GM21619 (cell line): ENCODE data around the gene KRTAP26-1.

ENCODE experiments used
- ATAC-seq: cut with Tn5 transposase; IDR thresholded peaks from one replicate; pipeline ENCODE4 v1.9.1; 2021; ENCODE audit not compliant: unreplicated experiment

Gene KRTAP26-1, protein sequence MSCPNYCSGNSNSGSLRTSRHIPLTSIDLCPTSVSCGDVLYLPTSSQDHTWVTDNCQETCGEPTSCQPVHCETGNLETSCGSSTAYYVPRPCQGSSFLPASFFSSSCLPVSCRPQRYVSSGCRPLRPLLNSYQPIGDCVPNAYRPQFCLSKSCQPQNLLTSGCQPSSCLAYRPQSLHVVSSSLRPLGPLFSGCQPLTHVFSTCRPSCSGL

DNA sequence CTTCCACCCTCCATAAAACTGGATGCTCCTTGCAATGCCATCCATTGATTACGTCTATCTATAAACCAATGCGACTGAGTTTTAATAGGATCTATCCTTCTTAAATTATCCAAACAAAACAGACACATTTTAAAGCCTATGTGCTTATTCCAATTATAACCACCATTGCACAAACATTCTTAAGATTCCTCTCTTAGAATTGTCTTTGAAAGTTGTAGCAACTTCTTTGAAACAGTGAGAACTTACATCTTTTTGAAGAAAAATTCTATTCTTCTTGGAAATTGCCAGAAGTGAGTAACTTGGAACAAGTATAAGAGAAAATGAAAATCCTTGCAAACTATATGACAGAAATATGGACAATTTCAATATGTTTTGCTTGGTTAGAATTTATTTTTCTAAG is at the start of gene KRTAP26-1:
Gene KRTAP26-1 (minus strand): TSS at position 101 of the 400 bp plus-strand sequence. CDS start 280 bp downstream, outside the sequence.
- no peak for ATAC-seq

DNA sequence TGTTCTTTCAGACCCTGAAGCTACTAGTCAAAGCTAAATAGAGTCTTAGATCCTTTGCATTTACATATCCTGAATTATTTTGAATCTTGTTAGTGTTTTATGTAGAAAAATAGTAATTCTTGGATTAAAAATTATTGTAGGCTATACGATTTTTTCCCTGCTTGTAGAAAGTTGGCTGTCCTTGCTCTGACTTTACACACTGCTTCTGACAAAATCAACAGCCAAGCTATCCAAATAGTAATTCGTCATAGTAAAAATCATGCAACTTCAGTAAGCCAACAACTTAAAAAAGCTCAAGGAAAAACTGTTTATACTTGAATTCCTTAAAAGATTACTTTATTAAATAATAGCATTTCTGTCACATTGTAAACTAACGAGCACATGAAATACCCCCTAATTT is 35.8 kb upstream of the KRTAP26-1 start:
- ATAC-seq = no peak

DNA sequence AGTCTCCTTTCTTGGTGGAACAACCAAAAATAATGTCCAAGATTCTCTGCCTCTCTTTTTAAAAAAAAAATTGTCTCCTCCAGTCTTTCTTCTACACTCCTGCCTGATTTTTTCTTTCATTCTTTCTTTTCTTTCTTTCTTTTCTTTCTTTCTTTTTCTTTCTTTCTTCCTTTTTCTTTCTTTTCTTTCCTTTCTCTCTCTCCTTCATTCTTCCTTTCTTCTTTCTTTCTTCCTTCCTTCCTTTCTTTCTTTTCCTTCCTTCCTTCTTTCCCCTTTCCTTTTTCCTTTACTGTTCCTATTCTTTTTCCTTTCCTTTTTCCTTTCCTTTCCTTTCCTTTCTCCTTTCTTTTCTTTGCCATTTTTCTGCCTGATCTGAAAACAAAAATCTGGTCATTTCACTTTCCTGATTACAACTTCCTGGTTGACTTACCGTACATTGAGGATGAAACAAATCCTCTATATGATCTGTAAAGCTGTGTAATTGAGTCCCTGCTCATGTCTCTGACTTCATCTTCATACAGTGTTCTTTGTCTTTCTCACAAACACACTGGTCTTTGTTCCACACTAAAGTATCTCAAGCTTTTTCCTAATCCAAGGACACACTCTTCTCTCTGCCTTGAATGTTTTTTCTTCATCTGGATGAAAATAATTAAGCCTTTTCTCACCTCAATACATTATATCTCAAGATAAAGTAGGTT is 34.3 kb upstream of the KRTAP26-1 start:
- ATAC-seq = no peak

DNA sequence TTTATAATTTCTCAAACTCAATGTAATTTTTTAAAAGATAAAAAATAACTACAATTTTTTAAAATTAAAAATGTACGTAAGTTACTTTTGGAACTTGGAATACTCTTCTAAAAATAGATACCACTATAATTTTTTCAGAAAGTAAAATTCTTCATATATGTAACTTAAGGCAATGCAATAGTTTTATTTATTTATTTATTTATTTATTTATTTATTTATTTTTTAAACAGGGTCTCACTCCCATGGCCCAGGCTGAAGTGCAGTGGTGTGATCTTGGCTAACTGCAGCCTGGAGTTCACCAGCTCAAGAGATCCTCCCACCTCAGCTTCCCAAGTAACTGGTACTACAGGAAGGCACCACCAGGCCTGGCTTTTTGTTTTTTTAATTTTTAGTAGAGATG is 31.4 kb upstream of the KRTAP26-1 start:
- no peak for ATAC-seq

DNA sequence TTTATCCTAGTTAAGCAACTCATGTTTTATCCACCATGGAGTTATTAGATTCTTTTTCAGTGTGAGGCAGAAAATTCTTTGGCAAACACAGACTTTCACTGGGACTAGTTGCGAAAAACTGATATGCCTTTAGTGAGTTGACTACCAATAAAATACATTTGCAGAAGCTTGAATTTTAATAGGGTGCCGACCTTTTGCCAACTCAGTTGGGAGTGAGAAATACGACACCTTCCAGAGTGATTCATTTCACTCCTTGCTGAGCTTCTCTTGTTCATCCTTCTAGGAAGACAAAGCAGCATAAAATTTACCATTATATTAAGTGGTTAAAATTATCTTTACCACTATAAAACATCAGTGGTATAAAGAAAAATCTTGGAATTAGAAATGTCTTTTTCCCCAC is 29.5 kb upstream of the KRTAP26-1 start:
- ATAC-seq = no peak

DNA sequence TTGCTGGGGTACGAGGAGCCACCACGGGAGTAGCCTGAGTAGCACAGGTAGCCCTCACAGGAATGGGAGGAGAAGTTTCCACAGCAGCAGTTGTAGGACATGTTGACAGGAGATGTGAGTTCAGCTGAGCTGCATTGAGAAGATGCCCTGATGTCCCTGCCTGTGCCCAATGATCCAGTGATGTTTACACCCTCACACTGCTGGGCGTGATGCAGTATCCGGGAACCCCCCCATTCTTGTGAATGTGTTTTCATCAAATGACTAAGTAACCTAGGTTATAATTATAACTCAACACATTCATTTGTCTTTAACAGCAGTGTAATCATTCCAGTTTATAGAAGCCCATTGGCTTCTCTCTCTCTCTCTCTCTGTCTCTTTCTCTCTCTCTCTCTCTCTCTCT is 28.4 kb upstream of the KRTAP26-1 start, which contains the start of gene KRTAP23-1:
Gene KRTAP23-1 (minus strand): TSS at position 101 of the 400 bp plus-strand sequence. CDS start 0 bp downstream, at position 101.
- no peak for ATAC-seq

DNA sequence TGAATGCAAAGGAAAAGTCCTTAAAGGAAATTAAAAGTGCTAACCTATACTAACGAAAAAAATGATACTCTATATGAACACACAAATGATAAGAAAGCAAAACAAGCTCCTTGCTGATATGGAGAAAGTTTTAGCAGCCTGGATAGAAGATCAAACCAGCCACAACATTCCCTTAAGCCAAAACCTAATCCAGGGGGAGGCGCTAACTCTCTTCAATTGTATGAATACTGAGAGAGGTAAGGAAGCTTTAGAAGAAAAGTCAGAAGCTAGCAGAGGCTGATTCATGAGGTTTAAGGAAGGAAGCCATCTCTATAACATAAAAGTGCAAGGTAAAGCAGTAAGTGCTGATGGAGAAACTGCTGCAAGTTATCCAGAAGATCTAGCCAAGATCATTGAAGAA is 24.9 kb upstream of the KRTAP26-1 start:
- ATAC-seq = no peak

DNA sequence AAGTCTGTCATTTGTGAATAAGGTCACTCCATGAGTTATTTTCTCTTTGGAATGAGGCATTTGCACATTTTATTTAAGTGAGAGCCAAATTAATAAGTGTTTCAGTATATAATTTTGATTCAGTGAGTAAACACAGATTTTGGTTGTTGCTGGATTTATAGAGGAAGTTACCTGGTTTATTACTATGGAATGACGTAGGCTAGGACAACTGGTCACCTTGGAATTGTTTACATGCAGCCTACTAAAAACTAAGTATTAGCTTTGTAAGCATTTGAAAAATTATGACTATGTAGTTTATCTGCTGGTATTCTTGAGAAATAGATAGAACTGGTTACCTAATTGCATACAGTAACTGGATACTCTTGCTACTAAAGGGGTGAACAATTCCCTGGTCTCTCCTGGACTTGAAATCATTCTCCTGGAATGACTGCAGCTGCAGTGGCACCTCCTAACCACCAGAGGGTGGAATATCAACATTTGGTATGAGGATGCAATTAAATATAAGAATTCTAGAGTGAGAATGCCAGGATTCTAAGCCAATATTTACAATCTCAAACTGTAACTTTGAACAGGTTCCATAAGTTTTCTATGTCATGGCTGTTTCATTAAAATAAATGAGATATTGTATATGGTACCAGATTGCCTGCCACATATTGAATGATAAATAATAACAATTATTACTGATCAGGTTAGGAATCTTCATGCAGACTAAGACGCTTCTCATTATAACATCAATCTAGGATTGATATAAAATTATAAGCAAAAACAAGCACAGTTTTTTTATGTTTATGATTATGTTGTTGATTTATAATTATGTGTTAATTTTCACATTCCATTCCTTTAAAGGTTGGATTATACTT is 20.8 kb upstream of the KRTAP26-1 start:
- ATAC-seq = no peak

DNA sequence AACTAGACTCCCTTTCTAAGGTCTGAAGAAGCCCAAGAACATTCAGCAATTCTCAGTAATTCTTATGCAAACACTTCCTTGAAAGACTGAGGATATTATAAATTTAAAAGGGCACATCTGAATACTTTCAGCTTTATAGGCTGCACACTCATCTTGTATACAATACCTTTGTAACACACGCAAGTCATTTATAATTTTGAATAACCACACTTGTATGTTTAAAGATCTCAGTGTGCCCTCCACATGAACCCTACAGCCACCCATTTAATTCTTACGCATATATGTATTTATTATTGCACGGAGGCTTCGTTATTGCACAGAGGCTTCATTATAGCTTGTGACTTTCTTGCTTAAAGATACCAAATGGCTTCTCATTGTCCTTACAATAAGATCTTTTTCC is 18.6 kb upstream of the KRTAP26-1 start:
- no peak for ATAC-seq

DNA sequence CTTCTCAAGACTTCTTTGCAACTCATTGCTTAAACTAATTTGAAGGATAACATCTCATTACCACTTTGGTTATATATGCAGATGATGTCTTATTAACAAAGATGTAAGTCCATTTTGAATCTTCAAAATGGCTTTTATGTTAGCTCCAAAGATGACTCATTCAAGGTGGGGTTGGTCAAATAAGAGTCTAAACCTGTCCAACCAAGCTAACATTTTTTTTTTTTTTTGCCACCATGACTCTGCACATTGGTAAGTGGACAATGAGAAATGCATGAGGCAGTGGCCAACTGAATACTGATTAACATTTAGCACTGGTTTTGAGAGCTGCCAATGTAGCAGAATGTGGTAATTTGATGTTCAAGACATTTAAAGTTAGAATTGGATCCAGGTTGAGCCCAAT is 17.7 kb upstream of the KRTAP26-1 start:
- no peak for ATAC-seq

DNA sequence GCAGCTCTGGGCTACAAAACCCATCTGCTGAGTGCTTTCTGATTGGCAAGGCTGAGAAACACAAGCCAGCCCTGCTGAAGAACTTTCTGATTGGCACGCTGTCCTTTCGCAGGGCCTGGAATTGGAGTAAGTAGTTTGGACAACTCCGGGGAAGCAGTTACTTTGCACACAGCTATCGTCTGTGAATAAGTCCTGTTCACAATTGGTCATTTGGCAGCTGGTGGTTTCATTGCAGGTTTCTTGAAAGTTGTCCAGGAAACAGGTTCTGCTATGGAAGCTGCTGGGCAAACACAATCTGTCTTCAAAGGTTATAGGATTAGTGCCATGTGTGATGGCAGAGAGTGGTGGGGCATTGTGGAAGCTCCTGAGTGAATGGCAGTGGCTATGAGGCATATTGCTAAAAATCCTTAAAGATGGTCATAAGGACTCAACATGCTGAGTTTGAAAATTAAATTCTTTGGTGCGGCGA is 17.2 kb upstream of the KRTAP26-1 start, which contains the start of gene KRTAP27-1:
Gene KRTAP27-1 (minus strand): TSS at position 419 of the 469 bp plus-strand sequence. CDS start 26 bp downstream, at position 393.
- no peak for ATAC-seq

DNA sequence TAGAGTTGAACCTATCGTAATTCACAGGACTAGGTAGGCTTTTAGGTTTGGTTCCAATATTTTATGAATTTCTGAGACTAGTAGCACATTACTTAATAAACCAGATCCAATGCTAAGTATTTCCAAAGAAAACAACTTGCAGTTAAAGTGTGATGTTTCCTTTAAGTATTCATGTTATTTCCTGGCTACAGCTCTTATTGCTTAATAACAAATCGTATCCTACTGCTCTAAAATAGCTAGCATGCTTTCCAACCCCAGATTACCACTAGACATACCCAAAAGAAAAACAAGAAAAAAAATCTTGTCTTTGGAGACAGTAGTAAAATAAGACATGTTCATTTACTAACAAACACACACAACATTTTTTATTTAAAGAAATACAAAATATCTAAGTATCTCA is 16.5 kb upstream of the KRTAP26-1 start:
- ATAC-seq = no peak

DNA sequence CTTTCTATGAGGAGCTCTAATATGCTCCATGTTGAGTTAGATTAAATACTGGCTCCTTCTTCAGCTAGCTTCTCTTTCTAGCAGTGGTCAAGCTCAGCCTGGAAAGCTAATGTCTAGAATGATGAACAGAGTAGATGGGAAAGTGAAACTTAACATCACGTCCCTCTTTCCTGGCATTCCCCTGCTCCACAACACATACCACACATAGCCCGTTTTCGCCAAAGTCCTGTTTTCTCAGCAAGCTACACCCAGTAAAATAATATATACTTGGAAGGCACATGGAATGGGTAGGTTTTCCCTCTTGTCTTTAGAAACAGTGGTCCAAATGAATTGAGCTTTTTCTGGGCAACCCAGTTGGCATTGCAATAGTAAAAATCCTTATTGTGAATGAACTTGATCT is 13.6 kb upstream of the KRTAP26-1 start:
- ATAC-seq = no peak

DNA sequence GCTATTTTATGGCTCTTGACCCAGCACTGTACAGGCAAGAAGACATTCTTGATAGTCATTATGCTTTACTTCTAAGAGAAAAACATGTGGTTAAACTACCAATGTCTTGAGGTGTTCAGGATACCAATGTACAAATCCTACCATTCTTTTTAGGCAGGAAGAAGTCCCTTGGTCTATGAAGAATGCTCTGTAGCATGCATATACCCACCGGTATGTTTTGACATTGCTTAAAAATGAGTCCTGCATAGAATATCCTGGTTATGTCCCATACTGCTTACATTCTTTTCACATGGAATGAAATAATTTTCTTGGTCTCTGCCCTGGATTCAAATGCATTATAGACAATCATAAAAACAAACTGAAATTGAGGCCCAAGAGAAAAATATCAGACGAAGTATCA is 12.6 kb upstream of the KRTAP26-1 start:
- ATAC-seq = no peak

DNA sequence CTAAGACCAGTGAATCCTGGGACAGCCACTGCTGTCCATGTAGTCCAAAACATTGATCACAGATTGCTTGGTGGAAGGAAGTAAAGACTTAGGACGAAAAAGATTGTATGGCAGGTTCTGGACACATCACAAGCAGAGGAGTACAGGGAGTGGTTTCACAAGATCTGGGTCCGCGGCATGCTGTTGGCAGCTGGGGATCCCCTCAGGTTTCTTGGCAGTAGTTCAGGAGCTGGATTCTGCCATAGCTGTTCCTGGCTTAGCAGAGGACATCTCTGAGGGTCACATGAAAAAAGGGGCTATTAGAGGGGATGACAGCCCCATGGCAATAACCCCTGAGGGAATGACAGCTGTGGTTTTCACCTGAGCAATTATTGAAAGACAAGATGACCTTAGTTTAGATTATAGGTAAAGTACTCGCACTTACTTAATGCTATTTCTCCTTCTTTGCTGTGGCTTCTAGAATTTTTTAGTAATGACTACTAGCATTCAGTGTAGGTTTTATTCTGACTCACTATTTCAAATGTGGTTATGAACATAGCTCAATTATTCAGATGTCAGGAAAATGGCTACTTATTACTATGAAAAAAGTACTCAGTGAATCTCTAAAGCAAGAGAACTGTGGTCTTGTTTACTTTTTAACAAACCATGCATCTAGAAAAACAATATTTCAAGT is 9.2 kb upstream of the KRTAP26-1 start:
- ATAC-seq = no peak

DNA sequence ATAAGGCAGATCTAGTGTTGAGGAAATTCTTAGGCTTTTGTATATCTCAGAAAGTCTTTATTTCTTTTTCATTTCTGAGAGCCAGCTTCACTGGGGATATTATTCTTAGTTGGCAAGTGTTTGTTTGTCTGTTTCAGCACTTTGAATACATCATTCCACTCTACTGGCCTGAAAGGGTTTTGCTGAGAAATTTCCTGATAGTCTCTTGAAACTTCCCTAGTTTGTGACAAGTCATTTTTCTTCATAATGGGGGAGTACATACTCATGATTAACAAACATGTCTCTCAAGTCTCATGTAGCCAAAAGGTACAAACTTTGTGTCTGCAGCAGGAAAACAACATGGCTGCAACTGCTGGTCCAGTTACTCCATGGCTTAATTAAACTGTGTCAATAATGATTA is 6.3 kb upstream of the KRTAP26-1 start:
- no peak for ATAC-seq

DNA sequence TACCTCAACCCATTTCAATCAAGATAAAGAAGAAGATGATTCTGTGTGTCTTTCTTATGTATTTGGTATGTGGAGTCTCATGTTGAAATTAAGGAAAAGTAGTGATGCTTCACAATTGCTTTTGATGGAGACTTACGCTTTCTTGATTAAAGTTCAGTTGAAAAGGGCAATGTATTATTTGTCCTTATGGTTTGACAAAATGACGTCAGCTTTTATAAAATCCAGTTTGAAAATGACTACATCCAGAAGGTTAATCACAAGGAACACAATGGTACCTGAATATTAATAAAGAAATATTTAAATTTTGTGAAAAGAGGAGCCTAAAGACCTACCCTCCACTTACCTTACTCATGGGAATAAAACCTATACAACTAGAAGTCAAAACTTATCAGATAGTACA is 4.4 kb downstream of the KRTAP26-1 start:
- ATAC-seq = no peak

DNA sequence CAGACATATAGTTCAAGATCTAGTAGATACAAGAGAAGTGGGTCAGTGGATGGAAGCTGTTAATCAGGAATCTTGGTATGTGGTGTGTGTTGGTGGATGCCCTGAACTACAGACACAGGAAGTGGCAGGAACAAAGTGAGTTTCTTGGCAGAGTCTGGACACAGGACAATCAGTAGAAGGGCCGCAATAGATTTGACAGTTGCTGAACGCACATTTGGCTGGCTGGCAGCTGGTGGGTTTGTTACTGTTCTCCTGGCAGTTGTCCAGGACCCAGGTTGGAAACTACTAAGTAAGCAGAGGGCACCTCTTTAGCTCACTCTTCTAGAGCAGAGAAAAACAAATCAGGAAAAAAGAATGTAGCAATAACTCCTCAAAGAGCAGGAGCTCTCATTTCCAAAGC is 13.2 kb downstream of the KRTAP26-1 start:
- no peak for ATAC-seq

DNA sequence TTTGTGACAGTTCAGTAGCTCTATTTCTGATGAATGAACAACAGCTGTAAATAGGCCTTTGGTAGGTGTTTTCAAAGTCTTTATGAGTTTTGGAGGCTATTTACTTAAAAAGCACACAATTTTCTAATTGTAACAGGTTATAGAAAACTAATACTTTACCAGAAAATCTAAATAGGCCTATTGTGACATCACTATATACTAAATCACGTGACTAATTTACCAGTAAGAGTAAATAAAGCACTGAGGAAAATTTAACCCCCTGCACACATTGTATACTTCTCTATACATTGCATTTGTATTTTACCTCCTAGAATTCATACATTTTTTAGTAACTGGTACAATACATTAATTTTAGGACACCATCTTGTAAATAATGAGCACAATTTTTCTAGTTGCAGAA is 15.0 kb downstream of the KRTAP26-1 start:
- no peak for ATAC-seq

DNA sequence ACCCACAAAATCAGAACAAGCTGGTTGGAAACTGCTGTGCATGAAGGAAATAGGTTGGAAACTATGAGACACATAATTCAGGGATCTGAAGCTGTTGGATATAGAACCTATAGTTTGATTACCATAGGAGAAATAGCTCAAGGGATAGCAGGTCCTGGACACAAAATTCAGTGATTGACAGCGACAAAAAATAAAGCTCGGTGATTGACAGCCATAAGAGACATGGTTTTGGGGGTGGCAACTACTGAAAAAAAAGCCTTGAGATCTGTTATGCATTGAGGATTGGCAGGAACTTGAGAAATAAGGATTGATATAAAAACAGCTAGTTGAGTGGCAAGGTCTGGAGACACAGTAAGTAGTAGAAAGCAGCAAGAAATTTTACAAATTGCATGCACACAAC is 30.9 kb downstream of the KRTAP26-1 start, which contains the start of gene KRTAP25-1:
Gene KRTAP25-1 (minus strand): TSS at position 300 of the 400 bp plus-strand sequence. CDS start 24 bp downstream, at position 276.
- ATAC-seq = no peak

DNA sequence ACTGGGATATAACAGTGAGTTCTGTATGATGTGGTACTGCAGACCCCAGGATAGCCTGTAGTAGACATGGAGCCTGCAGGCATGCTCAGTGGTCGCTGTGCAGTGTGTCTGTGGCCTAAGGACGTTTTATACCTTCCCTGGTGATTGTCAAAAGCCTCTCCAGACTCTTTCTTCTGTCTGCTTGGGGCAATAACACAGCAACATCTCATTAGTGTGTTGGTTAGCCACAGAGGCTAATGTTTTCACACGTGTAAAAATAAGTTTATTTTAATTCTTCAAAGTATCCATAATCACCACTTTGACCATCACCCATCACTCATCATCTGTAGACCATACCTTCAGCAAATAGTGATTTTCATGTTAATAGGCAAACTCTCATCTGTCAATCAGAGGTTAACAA is 37.3 kb downstream of the KRTAP26-1 start, which contains the start of gene KRTAP24-1:
Gene KRTAP24-1 (minus strand): TSS at position 101 of the 400 bp plus-strand sequence. CDS start 18 bp downstream, at position 83.
- ATAC-seq = no peak
